Midbrain (tissue), 1 donor: ENCODE data around the gene FOXK1.
"Not testable (repeated sequence)": the region's sequence is repeated elsewhere in the genome, so short reads cannot be mapped to it uniquely, and the experiment has no call there.

Experiments used
- DNase-seq: peaks from one replicate; lab custom pipeline; 2025; lab: John Stamatoyannopoulos, UW

The FOXK1 gene

GRCh38 chr7:4786015-4786414 is 103.9 kb downstream of the FOXK1 start:
- no peak for DNase-seq

- no peak for DNase-seq
Observed at GRCh38 chr7:4787541-4787940, 105.4 kb downstream of the FOXK1 start.

- no peak for DNase-seq
Observed at GRCh38 chr7:4787947-4788626, 106.0 kb downstream of the FOXK1 start.

- DNase-seq, result no peak
Observed at GRCh38 chr7:4788627-4789189, 106.6 kb downstream of the FOXK1 start.

- no peak for DNase-seq
Observed at GRCh38 chr7:4789194-4790077, 107.3 kb downstream of the FOXK1 start.

GRCh38 chr7:4790078-4790465 is 108.0 kb downstream of the FOXK1 start:
- DNase-seq, result no peak

- DNase-seq, result no peak
Observed at GRCh38 chr7:4790516-4790991, 108.5 kb downstream of the FOXK1 start.

- no peak for DNase-seq
Observed at GRCh38 chr7:4791101-4791737, 109.1 kb downstream of the FOXK1 start.

- peak; percentile 81 for DNase-seq
Observed at GRCh38 chr7:4791738-4792536, 109.8 kb downstream of the FOXK1 start.

- no peak for DNase-seq
Observed at GRCh38 chr7:4792537-4793126, 110.5 kb downstream of the FOXK1 start.

- not testable (repeated sequence) for DNase-seq
Observed at GRCh38 chr7:4793385-4793993, 111.4 kb downstream of the FOXK1 start.

GRCh38 chr7:4794171-4794570 is 112.1 kb downstream of the FOXK1 start:
- DNase-seq, result not testable (repeated sequence)

- no peak for DNase-seq
Observed at GRCh38 chr7:4794591-4795350, 112.7 kb downstream of the FOXK1 start.

GRCh38 chr7:4796453-4796852 is 114.4 kb downstream of the FOXK1 start:
- DNase-seq, result no peak

- peak; percentile 50 for DNase-seq
Observed at GRCh38 chr7:4797858-4798705, 116.0 kb downstream of the FOXK1 start.

GRCh38 chr7:4798706-4799235 is 116.7 kb downstream of the FOXK1 start:
- no peak for DNase-seq

- no peak for DNase-seq
Observed at GRCh38 chr7:4799508-4800268, 117.6 kb downstream of the FOXK1 start.

- DNase-seq, result no peak
Observed at GRCh38 chr7:4800487-4800886, 118.4 kb downstream of the FOXK1 start.
